NCI-H1436 (cell line): ENCODE data around the gene PLA2G2C.

Experiments used
- DNase-seq: peaks from one replicate; lab custom pipeline; 2025; lab: John Stamatoyannopoulos, UW

Gene PLA2G2C

DNA sequence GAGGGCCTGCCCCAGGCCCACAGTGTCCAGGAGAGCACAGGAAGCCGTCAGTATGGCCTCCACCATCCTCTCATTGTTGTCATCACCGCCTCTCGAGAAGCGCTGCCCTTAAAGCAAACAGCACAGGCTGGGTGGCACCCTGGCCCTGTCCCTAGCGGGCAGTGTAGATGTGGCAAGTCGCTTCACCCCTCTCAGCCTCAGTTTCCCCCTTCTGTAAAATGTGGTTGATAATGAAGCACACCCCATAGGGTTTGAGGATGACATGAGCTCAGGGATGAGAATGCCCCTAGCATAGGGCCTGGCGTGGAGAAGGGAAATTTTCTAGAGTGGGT, 33.8 kb downstream of the PLA2G2C start:
- DNase-seq: no peak

DNA sequence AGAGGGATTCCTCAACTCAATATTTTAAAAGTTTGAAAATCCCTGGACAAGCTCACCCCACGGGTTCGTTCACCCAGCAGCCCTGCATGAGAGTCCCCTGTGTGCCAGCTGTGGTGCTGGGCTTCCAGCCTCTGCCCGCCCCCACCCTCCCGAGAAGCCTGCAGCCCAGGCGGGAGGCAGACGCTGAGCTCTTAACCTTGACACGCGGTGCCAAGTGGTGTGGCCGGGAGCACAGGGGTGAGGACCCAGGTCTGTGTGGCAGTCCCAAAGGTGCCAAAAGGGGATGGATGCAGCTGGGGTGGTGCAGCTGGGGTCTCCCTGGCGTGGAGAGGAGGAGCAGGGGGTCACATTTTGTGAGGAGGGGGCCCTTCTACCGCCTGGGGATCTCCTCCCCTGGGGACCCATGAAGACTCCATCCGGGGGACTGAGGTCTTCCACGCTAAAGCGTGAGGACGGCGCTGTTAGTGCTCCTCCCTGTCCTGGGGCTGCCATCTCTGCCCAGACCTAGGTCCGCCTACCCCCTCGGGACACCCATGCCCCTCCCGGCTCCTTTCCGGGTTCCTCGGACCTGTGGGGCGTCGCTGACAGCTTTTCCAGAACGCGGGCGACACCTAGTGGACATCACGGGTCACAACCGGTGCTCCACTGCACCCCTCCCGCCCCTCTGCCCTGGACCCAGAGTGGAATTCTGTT, 34.3 kb downstream of the PLA2G2C start:
- DNase-seq: peak; percentile 88

DNA sequence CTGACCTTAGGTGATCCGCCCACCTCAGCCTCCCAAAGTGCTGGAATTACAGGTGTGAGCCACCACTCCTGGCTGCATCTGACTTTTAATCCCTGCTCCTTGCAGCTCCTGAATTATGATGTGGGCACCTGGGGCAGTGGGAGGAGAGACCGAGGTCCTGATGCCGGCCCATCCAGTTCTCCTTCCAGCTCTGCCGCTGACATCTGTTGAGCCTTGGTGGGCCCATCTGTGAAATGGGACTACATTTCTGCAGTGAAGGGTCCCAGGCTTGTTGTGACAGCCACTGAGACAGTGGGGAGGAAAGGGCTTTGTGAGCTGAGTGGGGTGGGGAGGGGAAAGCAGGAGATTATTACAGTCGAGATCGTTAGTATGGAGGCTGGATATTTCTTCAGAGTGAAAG, 35.3 kb downstream of the PLA2G2C start:
- no peak for DNase-seq

DNA sequence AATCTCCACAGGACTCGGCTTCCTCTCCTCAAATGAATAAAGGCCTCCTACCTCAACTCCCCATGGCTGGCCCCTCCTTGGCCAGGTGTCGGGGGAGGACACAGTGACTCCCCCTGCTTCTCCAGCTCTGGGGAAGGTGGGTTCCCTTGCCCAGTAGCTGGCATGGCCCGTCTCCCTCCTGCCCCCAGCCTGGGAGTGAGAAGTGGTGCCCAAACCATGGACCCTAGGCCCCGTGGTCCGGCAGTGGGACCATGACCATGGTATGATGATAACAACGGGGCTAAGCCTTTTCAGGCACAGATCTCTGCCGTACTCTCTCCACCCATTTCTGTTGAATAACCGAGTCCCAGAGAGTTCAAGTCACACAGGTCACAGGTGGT, 36.0 kb downstream of the PLA2G2C start:
- DNase-seq: no peak

DNA sequence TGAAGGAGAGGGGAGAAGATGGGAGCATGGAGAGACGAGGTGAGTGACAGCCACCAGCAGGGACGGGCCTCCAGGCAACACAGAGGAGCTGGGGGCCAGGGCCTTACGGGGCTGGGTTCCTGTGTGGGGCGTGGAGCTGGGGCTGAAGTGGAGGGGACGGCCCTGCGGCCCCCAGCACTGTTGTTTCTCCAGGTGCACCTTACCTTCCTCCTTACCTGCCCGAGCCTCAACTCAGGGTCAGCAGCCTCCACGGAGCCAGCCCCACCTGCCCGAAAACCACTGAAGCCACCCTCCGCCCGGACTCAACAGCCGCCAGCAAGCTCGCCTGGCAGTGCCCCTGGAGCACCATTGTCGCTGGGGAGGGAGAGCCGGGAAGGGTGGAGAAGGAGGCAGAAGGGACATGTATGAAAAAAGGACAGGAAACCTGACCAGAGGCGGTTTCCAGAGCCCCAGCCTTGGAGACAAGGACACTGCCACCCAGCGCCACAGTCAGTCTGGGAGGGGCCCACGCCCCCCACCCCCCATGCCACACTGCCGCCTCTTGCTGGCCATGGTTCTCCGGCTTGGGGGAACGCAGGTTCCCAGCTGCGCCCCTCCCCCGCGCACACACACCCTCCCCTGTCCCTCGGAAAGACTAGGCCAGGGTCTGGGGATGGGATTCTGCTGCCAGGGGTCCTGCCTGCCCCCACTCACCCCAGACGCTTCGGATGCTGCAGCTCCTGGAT, 36.6 kb downstream of the PLA2G2C start:
- no peak for DNase-seq

DNA sequence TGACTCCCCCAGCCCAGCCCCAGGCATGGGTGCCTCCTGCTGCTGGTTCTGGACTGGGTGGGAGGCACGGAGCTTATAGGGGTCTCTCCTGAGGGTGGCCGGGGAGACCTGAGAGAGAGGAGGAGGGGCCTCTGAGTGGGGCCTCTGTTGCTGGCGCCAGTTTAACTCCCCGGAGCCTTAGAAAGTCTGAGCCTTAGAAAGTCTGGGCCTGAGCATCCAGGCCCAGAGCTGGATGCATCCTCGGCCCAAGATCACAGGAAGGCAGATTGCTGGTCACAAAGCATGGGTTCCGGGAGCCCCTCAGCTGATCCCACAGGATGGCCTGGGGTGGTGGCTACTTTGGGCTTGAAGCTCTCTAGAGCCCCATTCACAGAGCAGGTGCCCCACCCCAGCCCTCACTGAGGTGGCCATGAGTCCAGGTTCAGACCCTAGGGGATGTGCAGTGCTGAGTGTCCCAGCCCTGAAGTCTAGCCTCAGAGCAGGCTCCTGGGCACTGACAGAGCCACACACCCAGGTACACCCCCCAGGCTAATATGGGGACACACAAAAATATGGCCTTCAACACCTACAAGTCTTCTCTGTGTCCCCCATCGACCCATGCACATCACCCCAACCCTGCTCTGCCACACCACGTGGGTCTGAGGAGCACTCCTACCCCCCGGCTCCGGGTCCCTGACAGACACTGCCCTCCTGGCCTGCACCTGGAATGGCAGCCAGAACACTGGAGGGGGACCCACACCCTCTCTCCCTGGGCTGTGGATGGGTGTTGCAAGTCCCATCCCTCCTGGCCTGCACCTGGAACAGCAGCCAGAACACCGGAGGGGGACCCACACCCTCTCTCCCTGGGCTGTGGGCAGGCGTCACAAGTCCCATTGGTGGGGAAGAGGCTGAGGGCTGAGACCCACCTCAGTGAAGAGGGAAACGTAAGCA, 37.5 kb downstream of the PLA2G2C start:
- no peak for DNase-seq

DNA sequence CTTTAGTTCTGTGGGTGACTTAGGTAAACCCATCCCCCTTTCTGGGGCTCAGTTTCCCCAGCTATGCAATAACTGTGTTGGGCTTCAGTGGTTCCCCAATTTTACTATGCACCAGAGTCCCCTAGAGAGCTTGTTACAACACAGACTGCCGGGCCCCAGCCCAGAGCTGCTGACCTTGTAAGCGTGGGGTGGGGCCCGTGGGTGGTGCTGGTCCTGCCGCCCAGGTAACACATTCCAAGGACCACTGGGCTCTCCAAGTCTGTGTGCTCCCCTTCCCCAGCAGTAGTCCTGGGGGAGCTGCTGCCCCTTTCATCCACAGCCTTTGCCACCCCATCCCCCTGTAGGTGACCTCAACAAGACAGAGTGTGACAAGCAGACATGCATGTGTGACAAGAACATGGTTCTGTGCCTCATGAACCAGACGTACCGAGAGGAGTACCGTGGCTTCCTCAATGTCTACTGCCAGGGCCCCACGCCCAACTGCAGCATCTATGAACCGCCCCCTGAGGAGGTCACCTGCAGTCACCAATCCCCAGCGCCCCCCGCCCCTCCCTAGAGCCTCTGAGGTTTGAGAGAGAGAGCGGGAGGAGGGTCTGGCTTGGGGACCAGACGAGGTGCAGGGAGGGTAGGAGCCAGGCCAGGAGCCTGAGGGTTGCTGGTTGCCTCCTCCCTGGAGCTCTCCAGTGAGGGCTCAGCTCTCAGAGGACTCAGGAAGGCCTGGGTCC, 38.3 kb downstream of the PLA2G2C start:
- no peak for DNase-seq

DNA sequence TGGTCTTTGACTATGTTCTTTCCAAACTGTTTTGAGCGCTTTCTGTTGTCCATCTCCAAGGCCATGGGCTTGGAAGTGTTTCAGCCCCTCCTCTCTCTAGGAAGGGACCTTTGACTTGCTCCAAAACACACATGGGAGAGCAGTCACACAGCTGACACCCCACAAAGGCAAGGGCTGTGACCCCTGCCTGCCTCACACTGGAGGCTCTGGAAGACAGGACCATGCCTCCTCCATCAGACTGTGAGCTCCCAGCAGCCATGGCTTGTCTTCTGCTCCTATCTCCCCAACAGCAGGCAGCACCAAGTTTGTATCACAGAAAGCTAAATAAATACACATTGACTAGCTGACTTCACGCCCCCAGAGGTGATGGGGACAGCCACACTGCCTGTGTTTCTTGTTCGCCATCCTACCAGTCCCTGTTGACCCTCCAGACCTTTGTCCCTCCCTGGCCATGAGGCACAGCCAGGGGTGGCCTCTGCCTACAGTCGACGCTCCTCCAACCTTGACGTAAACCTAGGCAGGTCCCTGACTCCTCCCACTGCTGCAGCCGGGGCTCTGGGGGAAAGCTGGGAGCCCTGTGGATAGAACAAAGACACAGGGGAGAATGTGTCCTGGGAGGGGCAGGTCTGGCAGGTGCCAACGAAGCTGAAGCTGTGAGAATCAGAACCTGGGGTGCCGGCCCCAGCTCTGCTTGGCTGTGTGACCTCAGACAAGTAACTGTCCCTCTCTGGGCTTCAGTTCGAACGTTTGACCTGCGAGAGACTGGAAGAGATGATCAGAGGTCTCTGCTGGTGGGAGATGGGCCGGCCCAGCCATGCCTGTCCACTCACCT, 42.4 kb downstream of the PLA2G2C start:
- no peak for DNase-seq

DNA sequence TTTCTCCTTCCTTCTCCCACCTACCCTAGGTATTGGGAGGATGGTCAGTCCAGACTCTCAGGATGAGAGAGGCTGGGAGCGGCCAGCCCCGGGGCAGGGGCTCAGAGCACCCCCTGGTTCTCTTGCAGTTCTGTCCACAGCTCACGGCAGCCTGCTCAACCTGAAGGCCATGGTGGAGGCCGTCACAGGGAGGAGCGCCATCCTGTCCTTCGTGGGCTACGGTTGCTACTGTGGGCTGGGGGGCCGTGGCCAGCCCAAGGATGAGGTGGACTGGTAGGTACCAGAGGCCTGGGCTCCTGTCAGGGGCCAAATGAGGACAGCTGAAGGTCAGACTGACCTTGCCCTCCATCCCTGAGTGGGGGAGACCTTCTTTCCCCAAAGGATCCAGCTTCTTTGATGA, 43.0 kb downstream of the PLA2G2C start:
- DNase-seq: no peak

DNA sequence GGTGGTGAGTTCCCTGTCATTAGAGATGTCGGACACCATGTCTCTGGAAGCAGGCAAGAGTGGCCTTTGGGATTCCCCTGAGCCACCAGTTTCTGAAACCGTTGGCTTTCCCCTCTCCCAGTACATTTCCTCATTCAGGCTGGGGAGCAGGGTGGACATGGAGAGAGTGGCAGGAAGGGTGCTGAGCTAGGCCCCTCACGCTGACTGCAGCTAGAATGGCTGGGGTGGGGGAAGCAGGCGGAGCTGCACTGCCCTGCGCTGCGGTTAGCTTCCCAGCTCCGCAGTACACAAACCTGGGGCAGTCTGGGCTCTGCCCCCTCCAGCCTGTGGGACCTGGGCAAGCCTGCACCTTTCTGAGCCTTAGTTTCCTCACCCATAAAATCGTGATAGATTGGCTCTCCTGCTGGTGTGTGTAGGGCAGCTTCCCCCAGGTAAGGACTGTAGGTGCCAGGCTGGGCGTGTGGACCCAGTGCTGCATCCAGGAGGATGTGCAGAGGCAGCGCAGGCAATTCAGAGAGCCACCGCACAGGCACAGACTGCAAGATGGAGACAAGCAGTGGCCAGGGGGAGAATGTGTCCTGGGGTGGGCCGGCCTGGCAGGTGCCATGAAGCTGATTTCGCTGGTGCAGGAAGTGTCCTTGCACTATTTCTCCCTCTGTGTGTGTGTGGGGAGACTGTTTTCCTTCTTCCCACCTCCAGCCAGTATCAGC, 44.2 kb downstream of the PLA2G2C start:
- DNase-seq: no peak

DNA sequence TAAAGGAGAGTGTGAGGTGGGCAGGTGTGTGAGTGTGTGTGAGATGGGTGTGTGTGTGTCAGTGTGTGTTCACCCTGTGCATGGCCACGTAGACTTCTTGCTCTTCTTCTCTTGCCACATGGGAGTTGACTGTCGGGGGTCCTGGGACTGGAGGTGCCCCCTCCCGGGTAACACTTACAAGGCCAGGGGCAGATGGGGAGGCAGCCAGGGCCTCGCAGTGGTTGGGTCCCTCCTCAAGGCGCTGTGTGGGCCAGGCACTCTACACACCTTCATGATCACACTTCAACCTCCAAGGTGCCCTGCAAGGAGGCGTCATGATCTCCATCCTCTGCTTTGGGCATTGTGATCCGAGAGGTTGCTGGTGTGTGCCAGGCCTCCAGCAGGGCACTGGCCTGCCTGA, 44.9 kb downstream of the PLA2G2C start:
- no peak for DNase-seq

DNA sequence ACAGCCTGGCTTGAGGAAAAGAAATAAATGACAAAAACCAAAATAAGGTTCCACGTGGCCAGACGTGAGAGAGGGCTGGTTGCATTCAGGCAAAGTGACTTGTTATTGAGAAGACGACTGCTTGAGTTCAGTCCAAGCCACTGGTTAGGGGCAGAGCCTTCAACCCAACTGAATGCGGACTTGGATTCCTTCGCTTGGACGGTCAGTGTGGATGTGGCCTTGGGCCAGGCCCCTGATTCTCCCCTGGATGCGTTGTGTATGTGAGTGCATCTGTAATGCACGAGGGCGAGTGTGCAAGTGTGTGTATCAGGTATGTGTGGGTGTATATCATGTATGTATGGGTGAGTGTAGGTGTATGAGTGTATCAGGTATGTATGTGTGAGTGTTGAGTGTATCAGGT, 45.3 kb downstream of the PLA2G2C start:
- DNase-seq: no peak

DNA sequence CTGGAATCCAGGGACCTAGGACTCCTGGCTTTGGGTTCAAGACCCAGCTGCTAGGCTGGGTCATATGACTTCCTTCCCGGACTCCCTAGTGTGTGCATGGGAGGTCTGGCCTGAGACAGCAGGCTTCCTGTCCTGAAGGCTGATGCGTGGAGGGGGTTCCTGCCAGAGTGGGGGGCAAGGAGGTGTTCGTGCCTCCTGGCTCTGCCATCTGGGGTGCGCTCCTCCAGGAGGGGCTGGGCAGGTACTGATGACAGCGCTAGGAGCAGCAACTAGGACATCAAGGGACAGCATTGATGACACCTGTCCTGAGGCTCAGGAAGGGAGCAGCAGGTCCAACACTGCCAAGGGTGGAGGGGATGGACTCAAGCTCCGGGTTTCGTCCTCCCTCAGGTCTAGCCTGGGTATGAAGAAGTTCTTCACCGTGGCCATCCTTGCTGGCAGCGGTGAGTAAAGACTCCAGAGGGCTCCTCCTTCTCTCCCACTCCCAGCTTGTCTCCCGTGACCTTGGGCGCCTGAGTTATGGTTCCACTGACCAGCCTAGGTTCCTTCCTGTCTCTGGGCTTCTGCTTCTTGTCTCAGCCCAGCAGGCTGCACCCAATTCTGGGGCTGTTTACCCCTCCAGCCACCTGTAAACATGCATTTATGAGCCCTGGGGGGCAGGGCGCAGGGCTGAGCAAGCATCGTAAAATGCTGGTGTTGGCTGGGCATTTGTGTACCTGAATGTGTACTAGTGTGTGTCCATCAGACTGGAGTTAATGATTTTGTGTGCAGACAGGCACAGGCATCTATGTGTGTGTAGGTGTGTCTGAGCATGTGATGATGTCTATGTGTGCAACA, 46.3 kb downstream of the PLA2G2C start:
- DNase-seq: no peak

DNA sequence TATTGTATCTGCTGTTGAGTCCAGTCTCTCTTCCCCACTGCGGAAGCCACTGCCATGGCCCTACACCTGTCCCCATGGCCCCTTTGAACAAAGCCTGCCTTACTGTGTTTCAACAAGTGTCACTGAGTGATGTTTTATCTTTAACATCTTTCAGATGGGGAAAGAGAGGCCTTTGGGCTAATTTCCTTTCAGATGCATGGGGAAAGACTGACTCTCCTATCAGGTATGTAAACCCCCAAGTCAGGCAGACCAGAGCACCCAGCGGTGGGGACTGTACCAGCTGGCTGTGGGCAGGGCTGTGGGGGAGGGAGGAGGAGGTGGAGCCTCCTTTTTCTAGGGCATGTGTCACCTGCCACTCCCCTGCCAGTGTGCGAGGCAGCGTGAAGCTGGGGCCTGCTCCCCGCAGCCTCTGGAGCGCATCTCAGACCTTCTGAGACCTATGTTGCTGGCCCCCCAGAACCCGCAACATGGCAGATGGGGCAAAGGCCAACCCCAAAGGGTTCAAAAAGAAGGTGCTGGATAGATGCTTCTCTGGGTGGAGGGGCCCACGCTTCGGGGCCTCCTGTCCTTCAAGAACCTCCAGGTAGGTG, 47.3 kb downstream of the PLA2G2C start, which contains the start of gene PLA2G2F:
TSS of gene PLA2G2F (plus strand) at position 363 of the 590 bp plus-strand sequence. CDS start at position 468, 105 bp downstream.
- DNase-seq: no peak

DNA sequence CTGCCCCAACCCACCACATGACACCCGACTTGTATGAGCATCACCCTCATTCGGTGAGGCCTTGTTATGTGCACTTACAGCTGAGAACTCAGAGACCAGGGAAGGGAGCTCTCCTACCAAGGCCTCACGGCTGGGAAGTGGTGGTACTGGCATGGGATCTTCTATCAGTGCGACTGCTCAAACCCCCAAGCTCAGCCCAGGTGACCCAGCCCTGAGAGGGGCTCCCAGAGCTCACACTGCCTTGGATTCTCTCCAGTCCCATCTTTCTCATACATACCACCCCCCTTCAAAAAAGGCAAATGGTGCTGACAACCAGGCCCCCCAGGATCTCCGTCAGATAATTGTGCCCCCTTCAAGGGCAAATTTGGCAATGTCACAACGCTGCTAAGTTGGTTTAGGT, 48.0 kb downstream of the PLA2G2C start:
- DNase-seq: no peak

DNA sequence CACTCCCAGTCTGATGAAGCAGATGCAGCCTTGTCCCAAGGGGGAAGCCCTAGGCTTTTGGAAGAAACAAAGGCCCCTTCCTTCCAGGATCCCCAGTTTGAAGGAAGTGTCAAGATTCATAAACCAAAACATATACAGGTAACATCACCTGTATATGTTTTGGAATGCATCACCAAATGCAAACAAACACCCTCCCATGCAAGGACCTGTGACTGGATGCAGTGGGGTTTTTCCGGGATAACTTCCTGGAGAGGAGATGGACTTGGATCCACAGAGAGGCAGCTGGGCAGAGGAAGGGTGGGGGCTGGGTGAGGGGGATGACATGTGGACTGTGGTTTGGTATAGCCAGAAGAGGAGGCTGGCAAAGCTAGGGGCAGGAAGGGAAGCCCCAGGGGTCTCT, 48.7 kb downstream of the PLA2G2C start:
- DNase-seq: no peak

DNA sequence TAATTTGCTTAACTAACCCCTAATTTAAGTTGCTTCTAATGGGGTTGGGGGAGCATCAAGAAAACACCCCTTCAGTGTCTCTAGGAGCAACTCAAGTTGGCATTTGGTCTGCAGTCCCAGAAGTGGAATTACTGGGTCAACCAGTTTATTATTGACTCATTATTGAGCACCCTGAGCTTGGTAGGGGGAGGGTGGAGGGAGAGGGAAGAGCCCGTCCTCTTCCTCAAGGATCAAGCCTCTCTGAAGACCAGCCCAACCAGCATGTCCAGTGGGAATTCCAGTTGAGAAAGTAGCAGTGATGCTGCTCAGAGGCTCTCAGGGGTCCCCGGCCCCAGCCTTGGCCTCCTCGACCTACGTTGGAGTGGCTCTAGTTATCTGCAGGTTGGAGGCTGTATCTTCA, 49.3 kb downstream of the PLA2G2C start:
- DNase-seq: no peak

DNA sequence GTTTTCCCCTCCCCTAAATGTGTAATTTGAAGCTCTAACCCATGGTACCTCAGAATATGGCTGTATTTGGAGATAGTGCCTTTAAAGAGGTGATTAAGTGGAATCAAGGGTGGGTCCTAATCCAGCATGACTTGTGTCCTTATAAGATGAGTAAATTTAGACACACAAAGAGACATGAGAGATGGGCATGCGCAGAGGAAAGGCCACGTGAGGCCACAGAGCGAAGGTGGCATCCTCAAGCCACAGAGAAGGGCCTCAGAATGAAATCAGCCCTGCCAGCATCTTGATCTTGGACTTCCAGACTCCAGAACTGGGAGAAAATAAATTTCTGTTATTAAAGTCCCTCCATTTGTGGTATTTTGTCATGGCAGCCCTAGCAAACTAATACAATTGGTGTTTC, 50.1 kb downstream of the PLA2G2C start:
- no peak for DNase-seq

DNA sequence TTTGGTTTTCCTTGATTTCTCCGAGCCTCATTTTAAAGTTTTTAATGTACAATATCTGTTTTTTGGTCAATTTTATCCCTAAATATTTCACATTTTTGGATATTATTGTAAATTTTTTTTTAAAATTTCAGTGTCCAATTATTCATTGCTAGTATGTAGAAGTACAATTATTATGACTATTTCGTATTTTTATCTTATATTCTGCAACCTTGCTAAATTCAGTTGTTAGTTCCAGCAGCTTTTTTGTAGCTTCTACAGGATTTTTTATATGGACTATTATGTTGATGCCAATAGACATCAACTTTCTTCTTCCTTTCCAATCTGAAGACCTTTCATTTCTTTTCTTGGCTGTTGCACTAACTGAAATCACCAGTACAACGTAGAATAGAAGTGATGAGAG, 51.3 kb downstream of the PLA2G2C start:
- DNase-seq: no peak
